Astrocyte (in vitro differentiated cells and primary cell): ENCODE results near the gene ENO3. TPM values are rescaled to one million over a fixed set of nuclear protein-coding genes. Genes with fewer than 3 reads are reported as not detected.
"Not testable (repeated sequence)": the region's sequence is repeated elsewhere in the genome, so short reads cannot be mapped to it uniquely, and the experiment has no call there.

Experiments
- DNase-seq: peaks from one replicate; pipeline ENCODE4 v3.0.0-alpha.2; 2010; ENCODE audit warnings: low read depth
- FAIRE-seq: peaks from 2 replicates; lab custom pipeline; 2011; peaks lifted over from hg19 to GRCh38; lab: Jason Lieb, UNC
- H2AFZ ChIP-seq: 2 replicates; pipeline ENCODE4 v1.6.0; 2012; ENCODE audit warnings: low read depth, low read length, inconsistent platforms
- H3K27ac ChIP-seq: 2 replicates; pipeline ENCODE4 v1.5.1; 2011; ENCODE audit warnings: low read depth, low read length, inconsistent platforms
- H3K27me3 ChIP-seq: 2 replicates; pipeline ENCODE4 v1.6.0; 2011; ENCODE audit warnings: low read length, inconsistent platforms; ENCODE audit not compliant: insufficient read depth
- H3K36me3 ChIP-seq: 2 replicates; pipeline ENCODE4 v1.5.1; 2011; ENCODE audit warnings: low read length, inconsistent platforms; ENCODE audit not compliant: insufficient read depth
- H3K4me1 ChIP-seq: 2 replicates; pipeline ENCODE4 v1.5.1; 2011; ENCODE audit warnings: low read length, inconsistent platforms; ENCODE audit not compliant: insufficient read depth
- H3K4me2 ChIP-seq: 2 replicates; pipeline ENCODE4 v1.6.0; 2012; ENCODE audit warnings: low read length, inconsistent platforms
- H3K4me3 ChIP-seq: 2 replicates; pipeline ENCODE4 v1.5.1; 2011; ENCODE audit warnings: low read depth, mild to moderate bottlenecking, low read length, inconsistent platforms; ENCODE audit not compliant: insufficient read depth
- H3K79me2 ChIP-seq: 2 replicates; pipeline ENCODE4 v1.6.0; 2012; ENCODE audit warnings: mild to moderate bottlenecking, low read length, inconsistent platforms; ENCODE audit not compliant: insufficient read depth
- H3K9ac ChIP-seq: 2 replicates; pipeline ENCODE4 v1.6.0; 2012; ENCODE audit warnings: mild to moderate bottlenecking, low read length, inconsistent platforms
- H3K9me3 ChIP-seq: 2 replicates; pipeline ENCODE4 v1.5.1; 2012; ENCODE audit warnings: low read depth, mild to moderate bottlenecking, low read length, inconsistent platforms; ENCODE audit not compliant: insufficient read depth
- H4K20me1 ChIP-seq: 2 replicates; pipeline ENCODE4 v1.6.0; 2012; ENCODE audit warnings: low read length, inconsistent platforms; ENCODE audit not compliant: insufficient read depth
- H3K27ac Mint-ChIP-seq: one replicate; pipeline ENCODE4 v1.8.0; 2021; ENCODE audit warnings: mild to moderate bottlenecking, mixed read lengths; ENCODE audit not compliant: unreplicated experiment
- H3K27me3 Mint-ChIP-seq: one replicate; pipeline ENCODE4 v1.8.0; 2021; ENCODE audit warnings: low read depth, mixed read lengths; ENCODE audit not compliant: unreplicated experiment
- H3K36me3 Mint-ChIP-seq: one replicate; pipeline ENCODE4 v1.8.0; 2021; ENCODE audit warnings: low read depth, mixed read lengths; ENCODE audit not compliant: unreplicated experiment
- H3K4me1 Mint-ChIP-seq: one replicate; pipeline ENCODE4 v1.8.0; 2021; ENCODE audit warnings: low read depth, mixed read lengths; ENCODE audit not compliant: unreplicated experiment
- H3K4me3 Mint-ChIP-seq: one replicate; pipeline ENCODE4 v1.8.0; 2021; ENCODE audit warnings: mild to moderate bottlenecking, moderate library complexity, mixed read lengths; ENCODE audit not compliant: unreplicated experiment
- H3K9me3 Mint-ChIP-seq: one replicate; pipeline ENCODE4 v1.8.0; 2021; ENCODE audit warnings: mild to moderate bottlenecking, mixed read lengths; ENCODE audit not compliant: unreplicated experiment
- CTCF ChIP-seq: IDR thresholded peaks from 2 replicates; pipeline ENCODE4 v1.5.1; 2011; ENCODE audit warnings: low read depth, mild to moderate bottlenecking, inconsistent platforms, low read length, moderate library complexity; ENCODE audit not compliant: insufficient read depth
- EZH2 ChIP-seq: IDR thresholded peaks from 2 replicates; pipeline ENCODE4 v1.6.1; 2012; ENCODE audit warnings: mild to moderate bottlenecking, low read length, inconsistent platforms; ENCODE audit not compliant: insufficient read depth
- total RNA-seq: library from RNA; stranded (reverse); gene quantifications from 2 replicates; pipeline ENCODE4 v1.2.1, GENCODE V29; 2021

Gene ENO3
- total RNA-seq, 1 donor from 2014 or later, result 20.4 TPM

- FAIRE-seq (no peak), DNase-seq (peak; percentile 74)
- Mint-ChIP-seq H3K36me3 (no peaks in the 10 kb centered on the region), H3K9me3 (no peaks in the 10 kb centered on the region), H3K27me3 (no peaks in the 10 kb centered on the region), H3K4me1 (peaks cover 2% of the 10 kb centered on the region), H3K27ac (no peak overlapping the region), H3K4me3 (no peak overlapping the region)
- Histone ChIP-seq H3K4me3 (no peak overlapping the region), H3K9ac (peak overlapping the region; percentile 57), H3K4me2 (peak overlapping the region; percentile 59), H3K36me3 (no peaks in the 10 kb centered on the region), H3K79me2 (no peaks in the 10 kb centered on the region), H2AFZ (peak overlapping the region; percentile 89), H3K27ac (no peak overlapping the region), H3K4me1 (peaks cover 4% of the 10 kb centered on the region), H3K27me3 (no peaks in the 10 kb centered on the region), H4K20me1 (no peaks in the 10 kb centered on the region), H3K9me3 (no peaks in the 10 kb centered on the region)
- peak; percentile 58 for TF ChIP-seq CTCF
- TF ChIP-seq EZH2, result no peak
Measured at GRCh38 chr17:4908711-4909496, 42.0 kb upstream of the ENO3 start.

- H3K4me1 Mint-ChIP-seq, result no peaks in the 10 kb centered on the region
- no peak overlapping the region for H3K4me3 Mint-ChIP-seq
- Histone ChIP-seq H3K36me3 (no peaks in the 10 kb centered on the region), H3K4me3 (no peak overlapping the region), H3K9ac (no peak overlapping the region), H2AFZ (no peak overlapping the region), H3K4me1 (peaks cover under 1% of the 10 kb centered on the region), H3K9me3 (no peaks in the 10 kb centered on the region), H3K27ac (no peak overlapping the region), H4K20me1 (no peaks in the 10 kb centered on the region), H3K79me2 (no peaks in the 10 kb centered on the region), H3K27me3 (no peaks in the 10 kb centered on the region), H3K4me2 (no peak overlapping the region)
- FAIRE-seq (no peak), DNase-seq (no peak)
- H3K27me3 Mint-ChIP-seq, result no peaks in the 10 kb centered on the region
- no peak overlapping the region for H3K27ac Mint-ChIP-seq
- no peaks in the 10 kb centered on the region for H3K9me3 Mint-ChIP-seq
- no peaks in the 10 kb centered on the region for H3K36me3 Mint-ChIP-seq
- TF ChIP-seq EZH2, result no peak
- TF ChIP-seq CTCF, result no peak
Measured at GRCh38 chr17:4913994-4914393, 36.9 kb upstream of the ENO3 start.

GRCh38 chr17:4914551-4914950, 36.4 kb upstream of the ENO3 start:
- not testable (repeated sequence) for H3K36me3 Mint-ChIP-seq, H3K4me3 Mint-ChIP-seq, H3K4me2 ChIP-seq, H3K4me1 ChIP-seq, H3K27ac Mint-ChIP-seq, H3K36me3 ChIP-seq, H3K79me2 ChIP-seq, H3K9me3 ChIP-seq, H3K27me3 Mint-ChIP-seq, H3K9me3 Mint-ChIP-seq, DNase-seq, H3K9ac ChIP-seq, H2AFZ ChIP-seq, H3K4me1 Mint-ChIP-seq, H3K4me3 ChIP-seq, H3K27ac ChIP-seq, H3K27me3 ChIP-seq, H4K20me1 ChIP-seq, FAIRE-seq
